Upper lobe of right lung (tissue), 1 donor: ENCODE results near the gene ANKRD24. TPM values are rescaled to one million over a fixed set of nuclear protein-coding genes. Genes with fewer than 3 reads are reported as not detected.
"Not testable (repeated sequence)": the region's sequence is repeated elsewhere in the genome, so short reads cannot be mapped to it uniquely, and the experiment has no call there.

ENCODE experiments used
- ATAC-seq: fragments of 200-7000 bp; cut with Tn5 transposase; one replicate; pipeline ENCODE4 v1.9.1; 2020; ENCODE audit warnings: mild to moderate bottlenecking, moderate library complexity
- DNase-seq: peaks from one replicate; pipeline ENCODE4 v3.0.0-alpha.2; 2020
- H3K27ac ChIP-seq: fragments of 200-600 bp; one replicate; pipeline ENCODE4 v1.8.0; 2022
- H3K27me3 ChIP-seq: fragments of 200-600 bp; one replicate; pipeline ENCODE4 v1.8.0; 2022; ENCODE audit warnings: mild to moderate bottlenecking
- H3K36me3 ChIP-seq: fragments of 200-600 bp; one replicate; pipeline ENCODE4 v1.8.0; 2022
- H3K4me1 ChIP-seq: fragments of 200-600 bp; one replicate; pipeline ENCODE4 v1.8.0; 2022
- H3K4me3 ChIP-seq: fragments of 200-600 bp; one replicate; pipeline ENCODE4 v1.8.0; 2022; ENCODE audit warnings: mild to moderate bottlenecking
- H3K9me3 ChIP-seq: fragments of 200-600 bp; one replicate; pipeline ENCODE4 v1.8.0; 2022
- CTCF ChIP-seq: fragments of 200-600 bp; IDR thresholded peaks from one replicate; pipeline ENCODE4 v1.8.0; 2022; ENCODE audit warnings: antibody characterized with exemption
- intact Hi-C: fragments of 100-400 bp; cut with DNase I; formaldehyde crosslinking; loops from one replicate; pipeline ENCODE4 v1.11.0; 2022
- total RNA-seq: library from RNA; stranded (reverse); fragmentation: NEBNext Ultra II Directional; extraction: Animal tissue kit (Norgen Biotek cat#: 25700); gene quantifications from one replicate; pipeline ENCODE4 v1.2.1, GENCODE V29; 2021
- donor health status: DM: no; HTN: yes; CAD: no; lungs with severe emphysema.

ANKRD24 gene
- total RNA-seq, 1 donor from 2014 or later, result 2.3 TPM

DNA sequence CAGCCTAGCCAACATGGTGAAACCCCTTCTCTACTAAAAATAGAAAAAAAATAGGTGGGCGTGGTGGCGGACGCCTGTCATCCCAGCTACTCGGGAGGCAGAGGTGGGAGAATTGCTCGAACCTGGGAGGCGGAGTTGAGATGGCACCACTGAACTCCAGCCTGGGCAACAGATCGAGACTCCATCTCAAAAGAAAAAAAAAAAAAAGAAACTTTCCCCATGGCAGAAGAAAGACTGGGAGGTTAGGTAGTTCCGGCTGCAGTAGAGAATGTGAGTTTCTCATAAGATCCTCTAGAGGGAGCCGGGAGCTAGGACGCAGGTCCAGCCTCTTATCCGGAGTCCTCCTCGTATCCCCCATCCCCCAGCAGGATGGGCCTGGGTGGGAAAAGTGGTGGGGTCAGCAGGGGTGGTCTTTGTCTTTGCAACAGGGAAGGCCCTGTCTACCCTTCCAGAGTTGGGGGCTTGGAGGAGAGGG, 42.2 kb upstream of the ANKRD24 start:
- ATAC-seq (peak; percentile 90), DNase-seq (no peak)
- no peaks in the 10 kb centered on the region for H3K4me1 ChIP-seq
- no peaks in the 10 kb centered on the region for H3K36me3 ChIP-seq
- H3K9me3 ChIP-seq, result no peaks in the 10 kb centered on the region
- no peak overlapping the region for H3K27ac ChIP-seq
- peak; percentile 58 for TF ChIP-seq CTCF
- no peaks in the 10 kb centered on the region for H3K27me3 ChIP-seq
- no peak overlapping the region for H3K4me3 ChIP-seq
- intact Hi-C loops, result no loop called here

- intact Hi-C loops, H3K36me3 ChIP-seq, DNase-seq, H3K9me3 ChIP-seq, H3K4me1 ChIP-seq, H3K4me3 ChIP-seq, H3K27ac ChIP-seq, H3K27me3 ChIP-seq, ATAC-seq: not testable (repeated sequence)
Observed at GRCh38 chr19:4142916-4143315, 39.6 kb upstream of the ANKRD24 start.

DNA sequence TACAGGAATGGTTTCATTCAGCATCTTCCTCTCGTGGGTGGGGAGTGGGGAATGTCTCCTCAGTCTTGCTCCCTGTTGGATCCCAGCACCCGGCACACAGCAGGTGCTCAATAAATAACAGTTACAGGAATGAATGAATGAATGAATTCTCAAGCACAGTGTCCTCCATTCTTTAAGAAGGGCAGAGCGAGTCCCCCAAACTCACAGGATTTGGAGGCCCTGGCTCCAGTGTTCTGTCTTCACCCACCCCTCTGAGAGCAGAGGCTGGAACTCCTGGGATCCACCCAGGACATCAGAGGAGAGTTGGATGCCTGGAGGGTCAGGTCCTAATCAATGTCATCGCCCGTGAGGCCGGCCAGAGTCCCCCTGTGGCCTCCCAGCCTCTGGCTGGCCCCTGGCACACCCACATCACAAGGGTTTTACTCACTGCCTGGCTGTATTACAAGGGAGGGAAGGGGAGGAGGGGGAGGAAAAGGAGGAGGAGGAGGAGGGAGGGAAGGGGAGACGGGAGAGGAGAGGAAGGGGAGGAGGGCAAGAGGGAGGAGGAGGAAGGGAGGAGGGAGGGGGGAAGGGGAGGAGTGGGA, 37.7 kb upstream of the ANKRD24 start:
- no peaks in the 10 kb centered on the region for H3K9me3 ChIP-seq
- no peak overlapping the region for H3K4me3 ChIP-seq
- H3K36me3 ChIP-seq, result no peaks in the 10 kb centered on the region
- no peaks in the 10 kb centered on the region for H3K27me3 ChIP-seq
- no peak for TF ChIP-seq CTCF
- peak; percentile 37 for ATAC-seq
- no peak for DNase-seq
- intact Hi-C loops, result no loop called here
- no peak overlapping the region for H3K27ac ChIP-seq
- no peaks in the 10 kb centered on the region for H3K4me1 ChIP-seq

DNA sequence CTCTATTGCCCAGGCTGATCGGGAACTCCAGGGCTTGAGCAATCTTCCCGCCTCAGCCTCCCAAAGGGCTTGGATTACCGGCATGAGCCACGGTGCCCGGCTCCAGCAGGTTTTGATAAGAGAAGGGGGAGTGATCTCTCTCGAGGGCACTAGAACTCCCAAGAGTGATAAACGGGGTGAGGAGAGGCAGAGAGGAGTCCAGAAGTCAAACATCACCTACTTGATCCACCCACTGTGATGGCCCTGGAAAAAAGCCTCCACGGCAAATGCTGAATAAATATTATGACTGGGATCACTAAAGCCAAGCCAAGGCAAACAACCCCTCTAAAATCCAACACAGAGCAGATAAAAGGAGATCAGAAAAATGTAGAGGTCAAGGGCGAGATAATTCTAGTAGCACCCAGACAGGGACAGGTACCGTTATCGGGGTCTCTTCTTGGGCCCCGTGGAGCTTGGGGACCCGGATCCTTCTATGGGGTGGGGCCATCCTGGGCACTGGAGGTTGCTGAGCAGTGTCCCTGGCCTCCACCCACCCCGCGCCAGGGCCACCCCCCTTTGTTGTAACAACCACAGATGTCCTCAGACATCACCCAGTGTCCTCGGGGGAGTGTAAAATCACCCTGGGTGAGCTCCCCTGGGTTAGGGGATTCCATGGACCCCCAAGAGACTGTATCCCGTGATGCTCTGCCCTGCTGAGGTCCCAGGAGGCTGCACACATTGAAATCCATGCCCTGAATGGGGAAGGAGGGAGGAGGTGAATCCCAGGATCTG, 32.8 kb upstream of the ANKRD24 start:
- intact Hi-C loops, result no loop called here
- no peaks in the 10 kb centered on the region for H3K4me1 ChIP-seq
- ATAC-seq, result no peak
- peaks cover 13% of the 10 kb centered on the region for H3K27me3 ChIP-seq
- H3K9me3 ChIP-seq, result no peaks in the 10 kb centered on the region
- H3K36me3 ChIP-seq, result no peaks in the 10 kb centered on the region
- no peak for DNase-seq
- no peak for TF ChIP-seq CTCF
- no peak overlapping the region for H3K27ac ChIP-seq
- no peak overlapping the region for H3K4me3 ChIP-seq

DNA sequence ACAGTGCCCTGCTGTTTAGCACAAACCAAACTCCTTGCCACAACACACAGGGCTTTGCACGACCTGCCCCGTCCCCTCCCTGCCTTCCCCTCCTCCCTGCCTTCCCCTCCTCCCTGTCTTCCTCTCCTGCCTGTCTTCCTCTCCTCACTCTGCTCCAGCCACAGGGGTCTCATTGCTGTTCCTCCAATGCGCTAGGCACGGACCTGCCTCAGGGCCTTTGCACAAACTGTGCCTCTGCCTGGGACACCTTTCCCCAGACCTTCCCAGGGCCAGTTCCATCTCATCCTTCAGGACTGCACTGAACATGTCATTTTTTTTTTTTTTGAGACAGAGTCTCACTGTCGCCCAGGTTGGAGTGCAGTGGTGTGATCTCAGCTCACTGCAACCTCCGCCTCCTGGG, 30.9 kb upstream of the ANKRD24 start:
- DNase-seq (no peak), ATAC-seq (no peak)
- Histone ChIP-seq H3K4me3 (no peak overlapping the region), H3K27me3 (peaks cover 13% of the 10 kb centered on the region), H3K4me1 (no peaks in the 10 kb centered on the region), H3K36me3 (no peaks in the 10 kb centered on the region), H3K9me3 (no peaks in the 10 kb centered on the region), H3K27ac (no peak overlapping the region)
- intact Hi-C loops, result no loop called here
- no peak for TF ChIP-seq CTCF

DNA sequence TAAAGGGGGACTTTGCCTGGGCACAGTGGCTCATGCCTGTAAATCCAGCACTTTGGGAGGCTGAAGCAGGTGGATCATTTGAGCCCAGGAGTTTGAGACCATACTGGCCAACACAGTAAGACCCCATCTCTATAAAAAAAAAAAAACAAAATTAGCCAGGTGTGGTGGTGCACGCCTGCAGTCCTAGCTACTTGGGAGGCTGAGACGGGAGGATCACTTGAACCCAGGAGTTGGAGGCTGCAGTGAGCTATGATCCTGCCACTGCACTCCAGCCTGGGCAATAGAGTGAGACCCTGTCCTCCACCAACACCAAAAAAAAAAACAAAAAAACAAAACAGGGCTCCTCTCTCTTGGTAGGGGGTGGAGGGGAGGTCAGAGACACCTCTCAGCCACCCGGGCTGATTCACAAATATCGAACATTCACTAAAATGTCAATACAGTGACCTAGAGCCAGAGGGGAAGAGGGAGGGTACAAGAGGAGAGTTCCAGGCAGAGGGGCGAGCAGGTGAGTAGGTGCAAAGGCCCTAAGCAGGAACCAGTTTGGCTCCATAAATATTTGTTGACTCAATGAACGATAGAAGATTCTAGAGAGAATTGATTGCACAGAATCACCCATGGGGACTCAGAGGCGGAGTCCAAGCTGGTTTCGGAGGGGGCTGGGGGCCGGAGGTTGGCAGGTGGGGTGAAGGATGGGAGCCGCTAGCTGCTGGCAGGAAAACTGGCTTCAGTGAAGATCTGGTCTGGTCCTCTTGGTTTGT, 30.1 kb upstream of the ANKRD24 start:
- no peak for TF ChIP-seq CTCF
- DNase-seq, result no peak
- intact Hi-C loops, result no loop called here
- Histone ChIP-seq H3K4me3 (no peak overlapping the region), H3K9me3 (no peaks in the 10 kb centered on the region), H3K36me3 (no peaks in the 10 kb centered on the region), H3K27ac (no peak overlapping the region), H3K27me3 (peaks cover 13% of the 10 kb centered on the region), H3K4me1 (no peaks in the 10 kb centered on the region)
- ATAC-seq, result no peak
